Keratinocyte (primary cell): ENCODE results near the gene EXD3. TPM values are rescaled to one million over a fixed set of nuclear protein-coding genes. Genes with fewer than 3 reads are reported as not detected.

ENCODE experiments used
- DNase-seq: peaks from one replicate; pipeline ENCODE4 v3.0.0-alpha.2; 2011; ENCODE audit warnings: low read depth, missing footprints, low spot score
- FAIRE-seq: peaks from 2 replicates; lab custom pipeline; 2011; peaks lifted over from hg19 to GRCh38; lab: Jason Lieb, UNC
- H2AFZ ChIP-seq: 2 replicates; pipeline ENCODE4 v1.6.0; 2012; ENCODE audit warnings: low read length, control low read depth, inconsistent platforms; ENCODE audit not compliant: control insufficient read depth
- H3K27ac ChIP-seq: 2 replicates; pipeline ENCODE4 v1.5.1; 2011; ENCODE audit warnings: low read length; ENCODE audit not compliant: control insufficient read depth, insufficient read depth
- H3K27me3 ChIP-seq: 3 replicates; pipeline ENCODE4 v1.6.0; 2011; ENCODE audit warnings: low read length; ENCODE audit not compliant: control insufficient read depth, insufficient read depth; ENCODE audit errors: extremely low read depth
- H3K36me3 ChIP-seq, 2 experiments: 2 replicates in 1 of 2; 3 replicates in 1 of 2; pipeline ENCODE4 v1.5.1; 2011; ENCODE audit warnings: low read length in 2 of 2, mild to moderate bottlenecking in 1 of 2; ENCODE audit not compliant: control insufficient read depth in 2 of 2, insufficient read depth in 2 of 2; ENCODE audit errors: extremely low read depth in 1 of 2
- H3K4me1 ChIP-seq: 3 replicates; pipeline ENCODE4 v1.5.1; 2011; ENCODE audit warnings: low read length; ENCODE audit not compliant: control insufficient read depth, insufficient read depth; ENCODE audit errors: extremely low read depth
- H3K4me2 ChIP-seq: 3 replicates; pipeline ENCODE4 v1.6.0; 2011; ENCODE audit warnings: low read depth, low read length; ENCODE audit not compliant: control insufficient read depth, insufficient read depth; ENCODE audit errors: extremely low read depth
- H3K4me3 ChIP-seq, 3 experiments: fragments of 200-600 bp in 1 of 3; sonication (generic) in 1 of 3; 2 replicates in 2 of 3; 3 replicates in 1 of 3; pipeline ENCODE4 v1.5.1; 2011 to 2016; ENCODE audit warnings: low read length in 3 of 3, mild to moderate bottlenecking in 3 of 3, control low read depth in 2 of 3, inconsistent platforms in 1 of 3, low read depth in 1 of 3, mixed read lengths in 1 of 3, mixed run types in 1 of 3, moderate library complexity in 1 of 3; ENCODE audit not compliant: control insufficient read depth in 2 of 3, insufficient read depth in 2 of 3; ENCODE audit errors: extremely low read depth in 1 of 3
- H3K79me2 ChIP-seq: 2 replicates; pipeline ENCODE4 v1.6.0; 2012; ENCODE audit warnings: low read length; ENCODE audit not compliant: control insufficient read depth, insufficient read depth
- H3K9ac ChIP-seq: 3 replicates; pipeline ENCODE4 v1.6.0; 2011; ENCODE audit warnings: low read length; ENCODE audit not compliant: control insufficient read depth, insufficient read depth; ENCODE audit errors: extremely low read depth
- H3K9me1 ChIP-seq: 3 replicates; pipeline ENCODE4 v1.6.0; 2011; ENCODE audit warnings: low read length; ENCODE audit not compliant: control insufficient read depth, insufficient read depth; ENCODE audit errors: extremely low read depth
- H3K9me3 ChIP-seq: 2 replicates; pipeline ENCODE4 v1.5.1; 2012; ENCODE audit warnings: low read depth, low read length; ENCODE audit not compliant: control insufficient read depth
- H4K20me1 ChIP-seq: 3 replicates; pipeline ENCODE4 v1.6.0; 2011; ENCODE audit warnings: low read length; ENCODE audit not compliant: control insufficient read depth, insufficient read depth; ENCODE audit errors: extremely low read depth
- EZH2 ChIP-seq: IDR thresholded peaks from one replicate; pipeline ENCODE4 v1.6.1; 2012; ENCODE audit warnings: inconsistent platforms, mild to moderate bottlenecking, low read length, moderate library complexity
- dilution Hi-C: fragments of 300-500 bp; cut with MboI; formaldehyde crosslinking; loops from one replicate; pipeline ENCODE4 v1.7.0; 2020; ENCODE audit warnings: low sequenced_read_pairs; ENCODE audit not compliant: extremely low pct_ligation_motif_present
- polyA plus RNA-seq, 5 experiments: library from polyadenylated mRNA; depleted of rRNA in 3 of 5; stranded (reverse) in 3 of 5; stranded (forward) in 1 of 5; unstranded in 1 of 5; fragments of >200 nt; gene quantifications; 1 replicate in 1 of 5; 2 replicates in 3 of 5; 3 replicates in 1 of 5; pipeline versions ENCODE4 v1.2.1 to v1.2.3, GENCODE V29; 2011 to 2012; ENCODE audit warnings: missing spikeins in 2 of 5, low read depth in 1 of 5, low replicate concordance in 1 of 5
- TF ChIP-seq, protein P1 (sequence below), 3 experiments: IDR thresholded peaks in 1 of 3; conservative IDR thresholded peaks in 1 of 3; optimal IDR thresholded peaks in 1 of 3; 2 replicates in 2 of 3; 3 replicates in 1 of 3; pipeline versions ENCODE3 to v1.5.1; 2011; ENCODE audit warnings: low read length in 3 of 3, mild to moderate bottlenecking in 3 of 3, moderate library complexity in 2 of 3, control low read depth in 1 of 3, inconsistent platforms in 1 of 3; ENCODE audit not compliant: insufficient read depth in 2 of 3; ENCODE audit errors: extremely low read depth in 1 of 3

The EXD3 gene
- polyA plus RNA-seq, 1 donor (not counting 4 experiments of a cell fraction or from before 2014, with no cell fraction given): 1.5 TPM

DNA sequence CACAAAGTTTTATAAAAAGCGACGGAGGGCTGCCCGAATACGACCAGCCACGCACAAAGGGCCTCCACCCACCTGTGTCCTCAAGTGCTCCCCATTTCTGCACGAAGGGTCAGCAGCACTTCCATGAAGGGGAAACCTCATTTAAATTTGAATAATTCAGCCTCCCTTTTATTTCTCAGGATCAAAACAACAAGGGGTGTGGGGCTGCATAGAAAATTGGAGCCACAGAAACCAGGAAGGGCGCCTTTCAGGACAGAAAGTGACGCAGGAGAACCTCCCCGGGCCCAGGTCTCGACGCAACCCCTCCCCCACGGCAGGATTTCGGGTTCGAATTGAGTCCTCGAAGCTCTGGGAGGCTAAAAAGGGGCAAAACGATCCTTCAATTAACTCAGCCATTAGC lies 123.0 kb downstream of the EXD3 start:
- Histone ChIP-seq H3K9ac (no peak overlapping the region), H4K20me1 (no peaks in the 10 kb centered on the region)

DNA sequence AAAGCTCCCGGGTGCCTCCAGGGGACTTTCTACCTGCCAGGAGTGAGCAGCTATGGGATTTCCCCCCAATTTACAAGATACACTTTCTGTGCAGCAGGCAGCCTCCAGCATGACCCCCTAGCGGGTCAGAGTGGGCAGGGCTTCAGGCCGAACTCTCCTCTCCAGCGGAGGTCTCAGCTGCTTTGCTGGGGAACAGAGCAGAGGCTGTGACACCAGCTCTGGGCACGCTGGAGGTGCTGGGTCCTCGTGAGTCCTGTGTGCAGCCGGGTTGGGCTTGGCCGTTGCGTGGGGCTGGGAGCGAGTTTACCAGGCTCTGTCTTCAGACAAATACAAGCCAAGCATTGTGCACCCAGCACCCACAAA lies 123.8 kb downstream of the EXD3 start:
- DNase-seq (no peak), FAIRE-seq (no peak)
- no peaks in the 10 kb centered on the region for H3K36me3 ChIP-seq
- H3K4me3 ChIP-seq: no peak overlapping the region
- H2AFZ ChIP-seq: no peak overlapping the region
- H4K20me1 ChIP-seq: no peaks in the 10 kb centered on the region
- peaks cover 19% of the 10 kb centered on the region for H3K4me1 ChIP-seq
- H3K79me2 ChIP-seq: no peaks in the 10 kb centered on the region
- H3K27me3 ChIP-seq: peaks cover 17% of the 10 kb centered on the region
- no peaks in the 10 kb centered on the region for H3K9me3 ChIP-seq
- H3K4me2 ChIP-seq: no peak overlapping the region
- H3K27ac ChIP-seq: no peak overlapping the region
- TF ChIP-seq, protein P1, sequence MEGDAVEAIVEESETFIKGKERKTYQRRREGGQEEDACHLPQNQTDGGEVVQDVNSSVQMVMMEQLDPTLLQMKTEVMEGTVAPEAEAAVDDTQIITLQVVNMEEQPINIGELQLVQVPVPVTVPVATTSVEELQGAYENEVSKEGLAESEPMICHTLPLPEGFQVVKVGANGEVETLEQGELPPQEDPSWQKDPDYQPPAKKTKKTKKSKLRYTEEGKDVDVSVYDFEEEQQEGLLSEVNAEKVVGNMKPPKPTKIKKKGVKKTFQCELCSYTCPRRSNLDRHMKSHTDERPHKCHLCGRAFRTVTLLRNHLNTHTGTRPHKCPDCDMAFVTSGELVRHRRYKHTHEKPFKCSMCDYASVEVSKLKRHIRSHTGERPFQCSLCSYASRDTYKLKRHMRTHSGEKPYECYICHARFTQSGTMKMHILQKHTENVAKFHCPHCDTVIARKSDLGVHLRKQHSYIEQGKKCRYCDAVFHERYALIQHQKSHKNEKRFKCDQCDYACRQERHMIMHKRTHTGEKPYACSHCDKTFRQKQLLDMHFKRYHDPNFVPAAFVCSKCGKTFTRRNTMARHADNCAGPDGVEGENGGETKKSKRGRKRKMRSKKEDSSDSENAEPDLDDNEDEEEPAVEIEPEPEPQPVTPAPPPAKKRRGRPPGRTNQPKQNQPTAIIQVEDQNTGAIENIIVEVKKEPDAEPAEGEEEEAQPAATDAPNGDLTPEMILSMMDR (optimal IDR thresholded peaks at IDR 0.05 in 1 of 3, IDR thresholded peaks at IDR 0.05 in 1 of 3, conservative IDR thresholded peaks at IDR 0.05 in 1 of 3; ENCODE audit: extremely low read depth in 1 of 3, insufficient read depth in 2 of 3, low read length in 3 of 3): no peak
- H3K9me1 ChIP-seq: no peaks in the 10 kb centered on the region
- dilution Hi-C loops: no loop called here
- H3K9ac ChIP-seq: no peak overlapping the region

More for the DNA sequence above, 123.0 kb downstream of the EXD3 start:
- no peaks in the 10 kb centered on the region for H3K9me3 ChIP-seq
- H2AFZ ChIP-seq: no peak overlapping the region
- H3K79me2 ChIP-seq: no peaks in the 10 kb centered on the region
- H3K27me3 ChIP-seq: peaks cover 14% of the 10 kb centered on the region
- DNase-seq (no peak), FAIRE-seq (no peak)
- no peak overlapping the region for H3K4me3 ChIP-seq
- H3K4me2 ChIP-seq: no peak overlapping the region
- H3K9me1 ChIP-seq: no peaks in the 10 kb centered on the region
- dilution Hi-C loops: no loop called here
- H3K27ac ChIP-seq: no peak overlapping the region
- TF ChIP-seq, protein P1 (optimal IDR thresholded peaks at IDR 0.05 in 1 of 3, IDR thresholded peaks at IDR 0.05 in 1 of 3, conservative IDR thresholded peaks at IDR 0.05 in 1 of 3; ENCODE audit: extremely low read depth in 1 of 3, insufficient read depth in 2 of 3, low read length in 3 of 3): no peak
- no peak for TF ChIP-seq EZH2
- peaks cover 17% of the 10 kb centered on the region for H3K4me1 ChIP-seq
- no peaks in the 10 kb centered on the region for H3K36me3 ChIP-seq
